ENCODE measurements around the gene SMIM35. TPM values are rescaled to one million over a fixed set of nuclear protein-coding genes. Genes with fewer than 3 reads are reported as not detected.

Gene SMIM35
- total and polyA plus RNA-seq, 7 donors, result 0.09 TPM; not detected in 6

GRCh38 chr11:118056806-118057205 is 30.0 kb downstream of the SMIM35 start:
- Histone ChIP-seq H3K4me1 (peaks cover 14% of the 10 kb centered on the region), H3K27me3 (ENCODE audit: insufficient read depth in 3 of 3, low read length in 2 of 3) (no peaks in the 10 kb centered on the region), H3K27ac (no peak overlapping the region), H3K36me3 (ENCODE audit: insufficient read depth in 1 of 2, low read depth in 1 of 2) (no peaks in the 10 kb centered on the region), H3K4me3 (no peak overlapping the region), H3K9me3 (no peaks in the 10 kb centered on the region)
- DNase-seq (peak in 1 of 2 donors; percentile 15), ATAC-seq (no peak)
- no peak for TF ChIP-seq CTCF (IDR thresholded peaks at IDR 0.05)
- intact Hi-C loops (cut with DNase I), result no loop called here
- 86 to 88% (median 87%) methylated on average over 8 of the region's 8 CpGs for WGBS, 3 donors

GRCh38 chr11:118055966-118056365 is 30.8 kb downstream of the SMIM35 start:
- Histone ChIP-seq H3K27me3 (ENCODE audit: insufficient read depth in 3 of 3, low read length in 2 of 3) (no peaks in the 10 kb centered on the region), H3K4me3 (no peak overlapping the region), H3K36me3 (ENCODE audit: insufficient read depth in 1 of 2, low read depth in 1 of 2) (no peaks in the 10 kb centered on the region), H3K9me3 (no peaks in the 10 kb centered on the region), H3K4me1 (peaks cover 6% of the 10 kb centered on the region), H3K27ac (no peak overlapping the region)
- WGBS, 3 donors, result 93 to 94% (median 93%) methylated on average over 7 of the region's 7 CpGs
- DNase-seq, result peak in 1 of 2 donors; percentile 36
- intact Hi-C loops (cut with DNase I), result no loop called here
- no peak for TF ChIP-seq CTCF (IDR thresholded peaks at IDR 0.05)
- no peak for ATAC-seq

DNA sequence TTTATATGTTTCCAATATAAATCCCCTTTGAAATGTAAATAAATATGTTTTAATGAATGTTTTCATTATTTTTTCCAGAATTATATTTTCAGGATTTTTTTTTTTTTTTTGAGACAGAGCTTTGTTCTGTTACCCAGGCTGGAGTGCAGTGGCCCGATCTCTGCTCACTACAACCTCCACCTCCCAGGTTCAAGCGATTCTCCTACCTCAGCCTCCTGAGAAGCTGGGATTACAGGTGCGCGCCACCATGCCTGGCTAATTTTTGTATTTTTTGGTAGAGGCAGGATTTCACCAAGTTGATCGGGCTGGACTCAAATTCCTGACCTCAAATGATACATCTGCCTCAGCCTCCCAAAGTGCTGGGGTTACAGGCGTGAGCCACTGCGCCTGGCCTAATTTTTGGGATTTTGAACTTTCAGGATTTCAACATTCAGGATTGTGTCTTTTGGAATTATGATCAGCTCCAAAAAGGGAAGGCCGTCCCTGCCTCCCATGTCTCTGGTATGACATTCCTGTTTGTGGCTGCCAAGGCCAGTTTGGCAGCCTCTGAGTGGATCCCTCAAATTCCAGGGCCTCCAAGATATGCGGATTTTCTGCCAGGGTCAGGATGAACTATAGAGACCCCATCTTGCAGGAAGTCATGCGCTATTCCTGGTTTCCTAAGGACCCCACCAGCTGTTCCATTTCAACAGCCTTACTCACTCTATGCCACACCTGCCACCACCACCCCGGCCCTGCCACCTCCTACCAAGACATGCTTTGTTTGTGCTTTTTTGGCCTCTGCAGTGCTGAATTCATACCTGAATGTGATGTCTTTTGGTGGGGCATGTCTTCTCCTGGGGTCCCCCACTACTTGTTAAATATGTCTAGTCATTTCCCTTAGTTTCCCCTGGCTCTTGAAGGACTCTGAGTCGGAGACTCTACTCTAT is 31.8 kb downstream of the SMIM35 start:
- Histone ChIP-seq H3K36me3 (ENCODE audit: insufficient read depth in 1 of 2, low read depth in 1 of 2) (no peaks in the 10 kb centered on the region), H3K4me1 (no peaks in the 10 kb centered on the region), H3K27me3 (ENCODE audit: insufficient read depth in 3 of 3, low read length in 2 of 3) (no peaks in the 10 kb centered on the region), H3K9me3 (no peaks in the 10 kb centered on the region), H3K4me3 (no peak overlapping the region), H3K27ac (no peak overlapping the region)
- WGBS, 3 donors, result 70 to 83% (median 74%) methylated on average over 12 of the region's 12 CpGs
- no peak for ATAC-seq
- DNase-seq, result peak in 1 of 2 donors; percentile 6
- intact Hi-C loops (cut with DNase I), result loop anchor here (5.0 kb wide), 3 partner anchors 108 to 248 kb away; no protein-coding TSS in a partner anchor
- TF ChIP-seq CTCF (IDR thresholded peaks at IDR 0.05), result no peak

GRCh38 chr11:118052581-118053206 is 34.1 kb downstream of the SMIM35 start:
- TF ChIP-seq CTCF (IDR thresholded peaks at IDR 0.05), result no peak
- Histone ChIP-seq H3K36me3 (ENCODE audit: insufficient read depth in 1 of 2, low read depth in 1 of 2) (no peaks in the 10 kb centered on the region), H3K4me1 (no peaks in the 10 kb centered on the region), H3K9me3 (no peaks in the 10 kb centered on the region), H3K27ac (no peak overlapping the region), H3K27me3 (ENCODE audit: insufficient read depth in 3 of 3, low read length in 2 of 3) (no peaks in the 10 kb centered on the region), H3K4me3 (no peak overlapping the region)
- peak in 1 of 4 donors; percentile 16 for ATAC-seq
- peak in 1 of 2 donors; percentile 36 for DNase-seq
- WGBS, 3 donors, result 79 to 85% (median 84%) methylated on average over 13 of the region's 13 CpGs
- intact Hi-C loops (cut with DNase I), result loop anchor here (2.0 to 5.0 kb wide), 4 partner anchors 105 to 245 kb away; no protein-coding TSS in a partner anchor

Data from psoas muscle (tissue), 8 donors.